GM19438 (cell line): ENCODE results near the gene STKLD1.
A peak's percentile ranks its signal among the peaks of the same experiment; 100 is the strongest.
"Not testable (repeated sequence)": the region's sequence is repeated elsewhere in the genome, so short reads cannot be mapped to it uniquely, and the experiment has no call there.

Experiments
- ATAC-seq: cut with Tn5 transposase; IDR thresholded peaks from one replicate; pipeline ENCODE4 v1.9.1; 2021; ENCODE audit warnings: low read depth; ENCODE audit not compliant: unreplicated experiment

The STKLD1 gene

DNA sequence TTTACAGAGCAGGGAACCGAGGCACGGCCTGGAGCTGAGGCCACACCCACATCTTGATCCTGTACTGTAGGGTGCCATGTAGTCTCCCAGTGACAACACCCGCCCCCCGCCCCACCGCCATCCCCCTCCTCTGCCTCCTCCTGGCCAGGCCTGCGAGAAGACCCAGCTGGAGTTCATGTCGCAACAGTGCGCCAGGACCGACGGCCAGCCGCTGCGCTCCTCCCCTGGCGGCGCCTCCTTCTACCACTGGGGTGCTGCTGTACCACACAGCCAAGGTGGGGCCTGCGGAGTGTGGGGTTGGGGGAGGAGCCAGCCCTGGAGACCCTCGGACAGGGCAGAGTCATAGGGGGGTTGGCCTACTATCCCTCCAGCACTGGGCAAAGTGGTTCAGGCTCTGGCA is 60.5 kb downstream of the STKLD1 start:
- no peak for ATAC-seq

DNA sequence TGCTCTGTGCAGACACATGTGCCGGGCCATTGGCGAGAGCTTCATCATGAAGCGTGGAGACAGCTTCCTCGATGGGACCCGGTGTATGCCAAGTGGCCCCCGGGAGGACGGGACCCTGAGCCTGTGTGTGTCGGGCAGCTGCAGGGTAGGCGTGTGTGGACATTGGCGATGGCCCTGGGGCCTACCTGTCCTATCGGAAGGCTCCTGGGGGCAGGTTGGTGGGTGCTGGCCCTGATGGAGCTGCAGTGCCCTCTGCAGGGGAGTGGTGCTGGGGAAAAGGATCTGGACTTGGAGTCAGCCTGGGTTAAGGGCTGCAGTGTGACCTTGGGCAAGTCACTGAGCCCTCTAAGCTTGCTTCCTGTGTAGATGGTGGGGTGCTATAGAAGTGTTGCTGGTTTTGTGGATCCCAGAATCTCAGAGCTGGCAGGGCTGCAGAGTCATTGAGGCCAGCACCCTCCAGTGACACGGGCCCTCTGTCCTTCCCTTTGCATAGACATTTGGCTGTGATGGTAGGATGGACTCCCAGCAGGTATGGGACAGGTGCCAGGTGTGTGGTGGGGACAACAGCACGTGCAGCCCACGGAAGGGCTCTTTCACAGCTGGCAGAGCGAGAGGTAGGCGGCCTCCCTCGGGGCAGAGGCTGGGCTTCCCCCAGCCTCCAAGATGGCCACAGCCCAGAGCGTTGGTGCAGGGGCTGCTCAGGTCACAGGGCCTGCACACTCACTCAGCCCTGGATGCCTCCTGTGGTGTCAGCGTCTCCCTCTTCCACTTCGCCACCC is 61.8 kb downstream of the STKLD1 start:
- no peak for ATAC-seq

DNA sequence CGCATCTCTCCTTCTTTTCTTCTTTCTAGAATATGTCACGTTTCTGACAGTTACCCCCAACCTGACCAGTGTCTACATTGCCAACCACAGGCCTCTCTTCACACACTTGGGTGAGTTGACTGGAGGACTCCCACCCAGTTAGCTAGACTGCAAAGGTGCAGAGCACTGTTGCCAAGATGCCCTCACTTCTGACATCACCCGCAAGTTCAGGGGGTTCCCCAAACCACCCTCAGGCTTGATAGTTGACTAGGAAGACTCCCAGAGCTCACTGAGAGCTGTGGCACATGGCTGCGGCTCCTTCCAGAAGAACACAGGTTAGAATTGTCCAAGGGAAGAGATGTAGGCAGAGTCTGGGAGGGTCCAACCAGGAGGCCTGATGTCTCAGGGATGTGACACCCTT is 63.2 kb downstream of the STKLD1 start:
- no peak for ATAC-seq

DNA sequence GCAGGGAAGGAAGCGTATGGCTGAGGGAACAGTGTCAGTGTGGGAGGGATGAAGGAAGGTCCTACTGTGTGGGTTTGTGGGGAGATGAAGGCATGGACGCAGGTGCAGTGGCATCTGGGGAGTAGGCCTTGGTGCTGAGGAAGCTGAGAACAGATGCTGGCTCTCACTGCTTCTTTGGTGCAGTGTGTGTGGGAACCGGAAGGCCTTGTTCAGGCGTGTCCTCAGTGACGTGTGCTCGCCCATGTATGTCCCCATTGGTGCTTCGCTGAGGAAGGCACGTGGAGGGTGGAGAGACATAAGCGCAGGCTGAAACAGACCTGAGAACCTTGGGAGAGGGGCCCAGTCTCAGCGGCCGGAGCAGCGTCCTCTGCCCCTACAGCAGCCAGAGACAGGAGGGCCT is 64.7 kb downstream of the STKLD1 start:
- ATAC-seq = peak; percentile 79

DNA sequence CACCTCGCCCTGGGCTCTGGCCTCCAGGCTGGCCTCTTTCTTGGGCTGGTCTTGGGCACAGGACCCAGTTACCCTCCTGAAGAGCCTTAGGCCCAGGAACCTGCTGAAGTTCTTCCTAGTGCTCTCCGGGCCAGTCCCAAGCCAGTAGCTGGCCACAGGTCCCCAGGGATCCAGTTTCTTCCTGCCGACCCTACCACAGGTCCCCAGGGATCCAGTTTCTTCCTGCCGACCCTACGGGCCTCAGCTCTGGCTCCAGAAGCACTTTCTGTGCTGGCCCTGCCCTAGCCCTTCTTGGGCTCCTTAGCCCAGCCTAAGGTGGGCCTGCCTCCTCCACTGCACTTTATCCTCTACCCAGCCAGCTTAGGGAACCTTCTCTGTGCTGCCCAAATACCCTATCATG is 65.4 kb downstream of the STKLD1 start:
- ATAC-seq = no peak

DNA sequence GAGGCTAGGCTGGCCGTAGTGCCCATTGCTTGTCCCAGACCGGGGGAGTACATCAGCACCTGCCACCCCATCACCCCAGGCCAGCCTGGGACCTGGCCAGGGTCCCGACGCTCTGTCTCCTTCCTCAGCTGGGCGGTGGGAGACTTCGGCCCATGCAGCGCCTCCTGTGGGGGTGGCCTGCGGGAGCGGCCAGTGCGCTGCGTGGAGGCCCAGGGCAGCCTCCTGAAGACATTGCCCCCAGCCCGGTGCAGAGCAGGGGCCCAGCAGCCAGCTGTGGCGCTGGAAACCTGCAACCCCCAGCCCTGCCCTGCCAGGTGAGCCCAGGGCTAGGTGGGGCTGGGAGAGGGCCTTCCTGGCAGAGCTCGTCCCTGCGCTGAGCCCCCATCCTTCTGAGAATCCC is 67.1 kb downstream of the STKLD1 start:
- no peak for ATAC-seq

DNA sequence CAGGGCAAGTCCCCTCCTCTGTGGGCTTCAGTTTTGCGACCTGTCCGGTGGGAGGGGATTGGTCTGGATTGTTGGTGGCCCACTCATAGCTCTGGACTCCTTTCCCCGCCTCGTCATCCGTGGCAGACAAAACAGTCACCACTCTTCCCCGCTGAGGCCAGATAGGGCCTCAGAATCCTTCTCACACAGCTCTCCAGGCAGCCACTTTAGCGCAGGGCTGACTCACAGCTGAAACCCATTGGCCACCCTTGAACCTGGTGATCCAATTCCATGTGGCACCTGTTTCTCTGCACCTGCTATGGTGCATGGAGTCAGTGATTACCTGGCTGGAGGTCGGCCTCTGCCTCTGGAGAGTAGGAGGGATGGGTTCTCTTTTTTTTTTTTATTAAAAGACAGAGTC is 67.8 kb downstream of the STKLD1 start:
- no peak for ATAC-seq

DNA sequence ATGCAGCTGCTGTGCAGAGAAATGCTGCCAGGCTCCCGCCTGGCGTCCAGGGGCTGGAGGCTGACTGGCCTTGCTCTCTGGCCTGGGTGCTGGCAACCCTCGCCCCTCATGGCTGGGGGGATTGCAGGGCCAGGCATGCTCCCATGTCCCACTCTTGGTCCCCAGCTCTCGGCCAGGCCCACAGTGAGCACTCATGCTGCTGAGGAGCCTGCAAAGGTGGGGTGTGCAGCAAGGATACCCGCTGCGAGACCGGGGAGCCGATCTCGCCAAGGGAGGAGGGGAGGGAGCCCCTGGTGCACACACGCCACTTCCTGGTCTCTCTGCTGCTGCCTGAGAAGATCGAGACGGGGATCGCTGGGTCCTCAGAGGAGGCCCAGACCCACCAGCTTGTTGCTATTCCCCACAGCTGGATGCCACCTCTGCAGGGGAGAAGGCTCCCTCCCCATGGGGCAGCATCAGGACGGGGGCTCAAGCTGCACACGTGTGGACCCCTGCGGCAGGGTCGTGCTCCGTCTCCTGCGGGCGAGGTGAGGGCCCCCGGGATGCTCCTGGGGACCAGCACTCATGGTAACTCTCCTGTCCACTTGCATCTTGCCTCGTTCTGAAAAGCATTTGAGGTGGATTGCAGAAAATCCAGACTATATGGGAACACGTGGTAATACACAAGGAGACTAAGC is 69.3 kb downstream of the STKLD1 start:
- ATAC-seq = no peak

DNA sequence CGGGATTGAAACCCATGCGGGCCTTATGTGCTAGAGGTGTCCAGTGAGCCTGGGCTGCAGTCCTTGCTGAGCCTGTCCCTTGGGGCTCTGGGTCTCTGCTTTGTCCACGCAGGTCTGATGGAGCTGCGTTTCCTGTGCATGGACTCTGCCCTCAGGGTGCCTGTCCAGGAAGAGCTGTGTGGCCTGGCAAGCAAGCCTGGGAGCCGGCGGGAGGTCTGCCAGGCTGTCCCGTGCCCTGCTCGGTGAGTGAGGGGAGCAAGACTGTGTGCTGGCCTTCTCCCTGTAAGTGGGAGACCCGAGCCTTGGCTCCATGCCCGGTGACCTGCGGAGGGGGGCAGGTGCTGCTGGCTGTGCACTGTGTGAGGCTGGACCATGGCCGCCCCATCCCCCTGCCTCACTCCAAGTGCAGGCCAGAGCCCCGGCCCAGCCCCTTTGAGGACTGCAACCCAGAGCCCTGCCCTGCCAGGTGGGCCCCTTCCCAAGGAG is 72.4 kb downstream of the STKLD1 start:
- ATAC-seq = no peak

DNA sequence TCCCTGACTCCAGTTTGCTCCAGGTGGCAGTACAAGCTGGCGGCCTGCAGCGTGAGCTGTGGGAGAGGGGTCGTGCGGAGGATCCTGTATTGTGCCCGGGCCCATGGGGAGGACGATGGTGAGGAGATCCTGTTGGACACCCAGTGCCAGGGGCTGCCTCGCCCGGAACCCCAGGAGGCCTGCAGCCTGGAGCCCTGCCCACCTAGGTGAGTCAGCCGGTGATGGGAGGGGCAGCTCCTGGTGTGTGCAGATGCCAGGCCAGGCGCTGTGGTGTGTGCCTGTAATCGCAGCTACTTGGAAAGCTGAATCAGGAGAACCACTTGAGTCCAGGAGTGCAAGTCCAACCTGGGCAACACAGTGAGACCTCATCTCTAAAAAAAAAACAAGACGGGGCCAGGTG is 73.6 kb downstream of the STKLD1 start:
- ATAC-seq = no peak

DNA sequence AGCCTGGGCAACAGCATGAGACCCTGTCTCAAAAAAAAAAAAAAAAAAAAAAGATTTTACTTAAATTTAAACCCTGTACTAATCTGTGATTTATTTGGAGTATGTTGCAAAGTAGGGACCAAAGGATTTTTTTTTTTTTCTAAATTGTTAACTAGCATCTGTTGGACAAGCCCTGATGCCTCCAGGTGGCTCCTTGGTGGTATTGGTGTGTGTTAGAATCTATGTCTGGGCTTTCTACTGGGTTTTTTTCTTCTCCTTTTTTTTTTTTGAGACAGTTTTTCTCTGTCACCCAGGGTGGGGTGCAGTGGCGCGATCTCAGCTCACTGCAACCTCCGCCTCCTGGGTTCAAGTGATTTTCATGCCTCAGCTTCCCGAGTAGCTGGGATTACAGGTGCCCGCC is 75.7 kb downstream of the STKLD1 start:
- ATAC-seq = not testable (repeated sequence)

DNA sequence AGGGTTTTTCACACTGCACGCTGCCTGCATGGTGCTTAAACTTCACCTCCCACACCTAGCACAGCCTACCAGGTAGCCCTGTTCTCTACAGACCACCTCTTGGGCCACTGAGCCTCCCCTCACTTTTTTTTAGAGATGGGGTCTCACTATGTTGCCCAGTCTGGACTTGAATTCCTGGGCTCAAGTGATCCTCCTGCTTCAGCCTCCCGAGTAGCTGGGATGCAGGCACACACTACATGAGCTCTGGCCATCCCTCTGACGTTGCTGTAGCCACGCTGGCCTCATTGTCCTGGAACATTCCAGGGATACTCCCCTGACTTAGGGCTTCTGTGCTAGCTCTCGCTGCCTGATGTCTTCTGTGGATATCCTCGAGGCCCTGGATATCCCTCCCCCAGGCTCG is 76.4 kb downstream of the STKLD1 start:
- ATAC-seq = no peak

DNA sequence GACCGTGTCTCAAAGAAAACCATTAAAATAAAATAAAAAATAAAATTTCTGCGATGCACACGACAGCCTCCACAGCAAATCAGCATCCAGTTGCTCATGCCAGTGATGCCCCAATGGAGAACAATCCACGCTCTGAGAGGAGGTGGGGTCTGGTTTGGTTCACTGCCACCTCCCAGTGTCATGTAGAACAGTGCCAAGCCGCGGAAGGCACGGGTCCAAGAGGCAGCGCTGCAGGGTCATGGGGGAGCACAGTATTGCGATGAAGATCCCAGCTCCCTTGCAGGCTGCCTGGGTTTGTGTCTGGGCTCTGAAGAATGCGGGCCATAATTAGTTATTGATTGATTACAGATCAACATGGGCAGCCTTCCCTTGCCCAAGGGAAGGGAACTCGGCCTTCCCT is 77.5 kb downstream of the STKLD1 start:
- ATAC-seq = no peak

DNA sequence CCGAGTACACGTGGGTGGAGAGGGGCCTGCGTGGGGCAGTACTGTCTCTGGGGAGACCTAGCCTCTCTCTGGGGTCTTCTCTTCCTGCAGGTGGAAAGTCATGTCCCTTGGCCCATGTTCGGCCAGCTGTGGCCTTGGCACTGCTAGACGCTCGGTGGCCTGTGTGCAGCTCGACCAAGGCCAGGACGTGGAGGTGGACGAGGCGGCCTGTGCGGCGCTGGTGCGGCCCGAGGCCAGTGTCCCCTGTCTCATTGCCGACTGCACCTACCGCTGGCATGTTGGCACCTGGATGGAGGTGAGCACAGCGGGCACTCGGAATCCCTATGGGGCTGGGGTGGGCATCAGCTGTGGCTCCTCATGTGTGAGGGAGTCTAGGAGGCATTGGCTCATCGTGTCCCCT is 78.2 kb downstream of the STKLD1 start:
- no peak for ATAC-seq

DNA sequence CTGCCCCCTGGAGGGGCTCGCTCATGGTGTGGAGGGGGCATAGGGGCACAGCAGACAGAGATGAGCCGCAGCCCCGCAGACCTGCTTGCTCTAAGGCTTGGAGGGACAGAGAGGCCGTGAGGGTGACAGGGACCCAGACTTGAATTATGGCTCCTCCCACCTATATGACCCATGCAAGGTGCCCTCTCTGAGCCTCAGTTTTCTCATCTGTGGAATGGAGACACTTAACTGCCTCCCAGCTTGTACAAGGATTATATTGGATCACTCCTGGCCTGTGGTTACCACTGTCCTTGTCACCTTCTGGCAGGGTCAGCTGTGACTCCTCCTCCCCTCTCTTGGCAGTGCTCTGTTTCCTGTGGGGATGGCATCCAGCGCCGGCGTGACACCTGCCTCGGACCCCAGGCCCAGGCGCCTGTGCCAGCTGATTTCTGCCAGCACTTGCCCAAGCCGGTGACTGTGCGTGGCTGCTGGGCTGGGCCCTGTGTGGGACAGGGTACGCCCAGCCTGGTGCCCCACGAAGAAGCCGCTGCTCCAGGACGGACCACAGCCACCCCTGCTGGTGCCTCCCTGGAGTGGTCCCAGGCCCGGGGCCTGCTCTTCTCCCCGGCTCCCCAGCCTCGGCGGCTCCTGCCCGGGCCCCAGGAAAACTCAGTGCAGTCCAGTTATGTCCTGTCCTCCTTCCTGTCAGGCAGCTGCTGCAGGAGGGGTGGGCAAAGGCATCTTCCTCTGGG is 78.9 kb downstream of the STKLD1 start:
- ATAC-seq = no peak
